ENCODE data around the gene HIPK4.
"Not testable (repeated sequence)": the region's sequence is repeated elsewhere in the genome, so short reads cannot be mapped to it uniquely, and the experiment has no call there.

Gene HIPK4

GRCh38 chr19:40390084-40390742 is at the start of gene HIPK4:
Gene HIPK4, minus strand, starts transcription at chr19:40390181. Its CDS starts 279 bp downstream, at chr19:40389902.
- H3K36me3 Mint-ChIP-seq (ENCODE audit: low read depth): no peaks in the 10 kb centered on the region
- no peak within 1 kb of the TSS for H3K27ac Mint-ChIP-seq
- no peak within 1 kb of the TSS for H3K4me3 Mint-ChIP-seq
- no peak for DNase-seq
- H3K4me1 Mint-ChIP-seq (ENCODE audit: low read depth): no peaks in the 10 kb centered on the region
- H3K27me3 Mint-ChIP-seq: no peaks in the 10 kb centered on the region
- H3K9me3 Mint-ChIP-seq: no peaks in the 10 kb centered on the region

- Mint-ChIP-seq H3K27me3 (no peaks in the 10 kb centered on the region), H3K27ac (peak overlapping the region; percentile 11), H3K4me1 (ENCODE audit: low read depth) (peaks cover 27% of the 10 kb centered on the region), H3K4me3 (no peak overlapping the region), H3K9me3 (no peaks in the 10 kb centered on the region), H3K36me3 (ENCODE audit: low read depth) (peaks cover 18% of the 10 kb centered on the region)
- DNase-seq: no peak
Observed at GRCh38 chr19:40438284-40438683, 48.3 kb upstream of the HIPK4 start.

GRCh38 chr19:40433391-40434216 is 43.6 kb upstream of the HIPK4 start:
- peaks cover 12% of the 10 kb centered on the region for H3K4me1 Mint-ChIP-seq (ENCODE audit: low read depth)
- no peaks in the 10 kb centered on the region for H3K27me3 Mint-ChIP-seq
- H3K36me3 Mint-ChIP-seq (ENCODE audit: low read depth): no peaks in the 10 kb centered on the region
- peak overlapping the region; percentile 98 for H3K27ac Mint-ChIP-seq
- H3K9me3 Mint-ChIP-seq: no peaks in the 10 kb centered on the region
- peak; percentile 73 for DNase-seq
- H3K4me3 Mint-ChIP-seq: peak overlapping the region; percentile 83

- not testable (repeated sequence) for H3K36me3 Mint-ChIP-seq (ENCODE audit: low read depth); H3K27me3 Mint-ChIP-seq; DNase-seq; H3K9me3 Mint-ChIP-seq
- Mint-ChIP-seq H3K27ac (peak overlapping the region; percentile 98), H3K4me1 (ENCODE audit: low read depth) (peaks cover 12% of the 10 kb centered on the region), H3K4me3 (peak overlapping the region; percentile 83)
Observed at GRCh38 chr19:40432760-40433159, 42.8 kb upstream of the HIPK4 start.

- H3K4me1 Mint-ChIP-seq (ENCODE audit: low read depth): peaks cover 13% of the 10 kb centered on the region
- H3K27me3 Mint-ChIP-seq: no peaks in the 10 kb centered on the region
- no peak overlapping the region for H3K27ac Mint-ChIP-seq
- H3K9me3 Mint-ChIP-seq: no peaks in the 10 kb centered on the region
- no peak for DNase-seq
- H3K4me3 Mint-ChIP-seq: no peak overlapping the region
- H3K36me3 Mint-ChIP-seq (ENCODE audit: low read depth): no peaks in the 10 kb centered on the region
Observed at GRCh38 chr19:40431698-40432097, 41.7 kb upstream of the HIPK4 start.

- H3K9me3 Mint-ChIP-seq; H3K36me3 Mint-ChIP-seq (ENCODE audit: low read depth); H3K27ac Mint-ChIP-seq; DNase-seq; H3K27me3 Mint-ChIP-seq; H3K4me3 Mint-ChIP-seq: not testable (repeated sequence)
- H3K4me1 Mint-ChIP-seq (ENCODE audit: low read depth): peaks cover 20% of the 10 kb centered on the region
Observed at GRCh38 chr19:40430242-40430641, 40.3 kb upstream of the HIPK4 start.

GRCh38 chr19:40428197-40428596 is 38.2 kb upstream of the HIPK4 start:
- not testable (repeated sequence) for DNase-seq; H3K9me3 Mint-ChIP-seq; H3K4me3 Mint-ChIP-seq; H3K27me3 Mint-ChIP-seq; H3K36me3 Mint-ChIP-seq (ENCODE audit: low read depth); H3K27ac Mint-ChIP-seq
- peaks cover 19% of the 10 kb centered on the region for H3K4me1 Mint-ChIP-seq (ENCODE audit: low read depth)

GRCh38 chr19:40425450-40426287 is 35.7 kb upstream of the HIPK4 start, which contains the start of gene SERTAD1:
Gene SERTAD1, minus strand, starts transcription at chr19:40425992. Its CDS starts 2,446 bp downstream, at chr19:40423546.
- peak within 1 kb of the TSS; percentile 96 for H3K27ac Mint-ChIP-seq
- no peaks in the 10 kb centered on the region for H3K9me3 Mint-ChIP-seq
- peaks cover 34% of the 10 kb centered on the region for H3K4me1 Mint-ChIP-seq (ENCODE audit: low read depth)

GRCh38 chr19:40424637-40425449 is 34.9 kb upstream of the HIPK4 start:
- H3K36me3 Mint-ChIP-seq (ENCODE audit: low read depth): peaks cover 27% of the 10 kb centered on the region
- peaks cover 36% of the 10 kb centered on the region for H3K4me1 Mint-ChIP-seq (ENCODE audit: low read depth)
- no peak for DNase-seq
- no peaks in the 10 kb centered on the region for H3K27me3 Mint-ChIP-seq
- peak overlapping the region; percentile 96 for H3K27ac Mint-ChIP-seq
- H3K4me3 Mint-ChIP-seq: peak overlapping the region; percentile 90
- H3K9me3 Mint-ChIP-seq: no peaks in the 10 kb centered on the region

More at GRCh38 chr19:40425450-40426287, 35.7 kb upstream of the HIPK4 start, which contains the start of gene SERTAD1:
- peak; percentile 100 for DNase-seq
- H3K4me3 Mint-ChIP-seq: peak within 1 kb of the TSS; percentile 90
- H3K27me3 Mint-ChIP-seq: no peaks in the 10 kb centered on the region
- peaks cover 27% of the 10 kb centered on the region for H3K36me3 Mint-ChIP-seq (ENCODE audit: low read depth)

- Mint-ChIP-seq H3K36me3 (ENCODE audit: low read depth) (peaks cover 27% of the 10 kb centered on the region), H3K4me1 (ENCODE audit: low read depth) (peaks cover 36% of the 10 kb centered on the region), H3K9me3 (no peaks in the 10 kb centered on the region), H3K27me3 (no peaks in the 10 kb centered on the region), H3K27ac (peak overlapping the region; percentile 91), H3K4me3 (peak overlapping the region; percentile 90)
- no peak for DNase-seq
Observed at GRCh38 chr19:40423938-40424337, 34.0 kb upstream of the HIPK4 start.

GRCh38 chr19:40422748-40423566 is 33.0 kb upstream of the HIPK4 start:
- no peaks in the 10 kb centered on the region for H3K9me3 Mint-ChIP-seq

GRCh38 chr19:40421993-40422747 is 32.2 kb upstream of the HIPK4 start:
- H3K4me3 Mint-ChIP-seq: peak overlapping the region; percentile 80
- H3K27me3 Mint-ChIP-seq: no peaks in the 10 kb centered on the region
- peak overlapping the region; percentile 95 for H3K27ac Mint-ChIP-seq
- H3K9me3 Mint-ChIP-seq: no peaks in the 10 kb centered on the region
- H3K4me1 Mint-ChIP-seq (ENCODE audit: low read depth): peaks cover 42% of the 10 kb centered on the region
- DNase-seq: no peak
- peaks cover 27% of the 10 kb centered on the region for H3K36me3 Mint-ChIP-seq (ENCODE audit: low read depth)

More at GRCh38 chr19:40422748-40423566, 33.0 kb upstream of the HIPK4 start:
- Mint-ChIP-seq H3K36me3 (ENCODE audit: low read depth) (peaks cover 27% of the 10 kb centered on the region), H3K27ac (peak overlapping the region; percentile 95), H3K4me1 (ENCODE audit: low read depth) (peaks cover 36% of the 10 kb centered on the region), H3K4me3 (peak overlapping the region; percentile 80), H3K27me3 (no peaks in the 10 kb centered on the region)
- no peak for DNase-seq
